Measurements from ENCODE around the gene HSPG2.

HSPG2 gene

GRCh38 chr1:21795075-21795474, 142.0 kb downstream of the HSPG2 start:
- Histone ChIP-seq H3K9me3 (ENCODE audit: insufficient read depth, low read length) (peaks cover 9% of the 10 kb centered on the region), H3K79me2 (ENCODE audit: insufficient read depth, low read length) (no peaks in the 10 kb centered on the region), H3K27ac (ENCODE audit: low read depth, low read length) (no peak overlapping the region), H3K9me2 (replicated peaks; ENCODE audit: insufficient read depth, low read length) (no peaks in the 10 kb centered on the region), H3K27me3 (ENCODE audit: low read length) (no peaks in the 10 kb centered on the region; the same call in 1 of the 2 replicates), H4K20me1 (ENCODE audit: low read depth, low read length) (no peaks in the 10 kb centered on the region), H3K9ac (ENCODE audit: low read length) (no peak overlapping the region), H3F3A (ENCODE audit: insufficient read depth) (no peaks in the 10 kb centered on the region), H3K36me3 (ENCODE audit: low read length) (no peaks in the 10 kb centered on the region), H3K4me3 (ENCODE audit: insufficient read depth, low read length, poor library complexity, severe bottlenecking) (no peak overlapping the region), H2AFZ (ENCODE audit: low read depth, low read length, severe bottlenecking) (no peak overlapping the region), H3K4me2 (ENCODE audit: low read depth, low read length, poor library complexity, severe bottlenecking) (no peak overlapping the region)
- TF ChIP-seq EZH2phosphoT487 (conservative IDR thresholded peaks at IDR 0.05; ENCODE audit: low read length) = no peak
- TF ChIP-seq, protein P1, sequence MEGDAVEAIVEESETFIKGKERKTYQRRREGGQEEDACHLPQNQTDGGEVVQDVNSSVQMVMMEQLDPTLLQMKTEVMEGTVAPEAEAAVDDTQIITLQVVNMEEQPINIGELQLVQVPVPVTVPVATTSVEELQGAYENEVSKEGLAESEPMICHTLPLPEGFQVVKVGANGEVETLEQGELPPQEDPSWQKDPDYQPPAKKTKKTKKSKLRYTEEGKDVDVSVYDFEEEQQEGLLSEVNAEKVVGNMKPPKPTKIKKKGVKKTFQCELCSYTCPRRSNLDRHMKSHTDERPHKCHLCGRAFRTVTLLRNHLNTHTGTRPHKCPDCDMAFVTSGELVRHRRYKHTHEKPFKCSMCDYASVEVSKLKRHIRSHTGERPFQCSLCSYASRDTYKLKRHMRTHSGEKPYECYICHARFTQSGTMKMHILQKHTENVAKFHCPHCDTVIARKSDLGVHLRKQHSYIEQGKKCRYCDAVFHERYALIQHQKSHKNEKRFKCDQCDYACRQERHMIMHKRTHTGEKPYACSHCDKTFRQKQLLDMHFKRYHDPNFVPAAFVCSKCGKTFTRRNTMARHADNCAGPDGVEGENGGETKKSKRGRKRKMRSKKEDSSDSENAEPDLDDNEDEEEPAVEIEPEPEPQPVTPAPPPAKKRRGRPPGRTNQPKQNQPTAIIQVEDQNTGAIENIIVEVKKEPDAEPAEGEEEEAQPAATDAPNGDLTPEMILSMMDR (IDR thresholded peaks at IDR 0.05; ENCODE audit: insufficient read depth, low read length, poor library complexity, severe bottlenecking) = no peak

DNA sequence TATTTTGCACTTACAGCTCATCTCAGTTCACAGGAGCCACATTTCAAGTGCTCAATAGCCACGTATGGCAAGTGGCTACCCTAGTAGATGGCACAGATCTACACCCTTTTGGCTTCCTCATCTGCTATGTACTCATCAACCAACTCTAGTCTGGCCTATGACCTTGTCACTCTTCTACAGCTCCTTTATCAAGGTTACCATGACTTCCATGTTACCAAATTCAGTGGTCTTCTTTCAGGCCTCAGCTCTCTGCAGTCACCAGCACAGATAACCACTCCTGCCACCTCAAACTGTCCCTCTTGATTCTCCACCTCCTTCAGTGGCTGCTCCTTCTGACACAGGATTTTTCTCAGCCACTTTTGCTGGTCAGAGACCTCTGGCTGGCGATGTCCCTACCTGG, 142.5 kb downstream of the HSPG2 start:
- Histone ChIP-seq H3K4me2 (ENCODE audit: low read depth, low read length, poor library complexity, severe bottlenecking) (no peak overlapping the region), H3K4me3 (ENCODE audit: insufficient read depth, low read length, poor library complexity, severe bottlenecking) (no peak overlapping the region), H3K9ac (ENCODE audit: low read length) (no peak overlapping the region), H3K79me2 (ENCODE audit: insufficient read depth, low read length) (no peaks in the 10 kb centered on the region), H3K27ac (ENCODE audit: low read depth, low read length) (no peak overlapping the region), H4K20me1 (ENCODE audit: low read depth, low read length) (no peaks in the 10 kb centered on the region), H2AFZ (ENCODE audit: low read depth, low read length, severe bottlenecking) (no peak overlapping the region), H3F3A (ENCODE audit: insufficient read depth) (no peaks in the 10 kb centered on the region), H3K9me2 (replicated peaks; ENCODE audit: insufficient read depth, low read length) (no peaks in the 10 kb centered on the region), H3K9me3 (ENCODE audit: insufficient read depth, low read length) (peaks cover 9% of the 10 kb centered on the region), H3K36me3 (ENCODE audit: low read length) (no peaks in the 10 kb centered on the region), H3K27me3 (ENCODE audit: low read length) (no peaks in the 10 kb centered on the region; the same call in 1 of the 2 replicates)
- TF ChIP-seq, protein P1 (IDR thresholded peaks at IDR 0.05; ENCODE audit: insufficient read depth, low read length, poor library complexity, severe bottlenecking) = no peak
- TF ChIP-seq EZH2phosphoT487 (conservative IDR thresholded peaks at IDR 0.05; ENCODE audit: low read length) = no peak

DNA sequence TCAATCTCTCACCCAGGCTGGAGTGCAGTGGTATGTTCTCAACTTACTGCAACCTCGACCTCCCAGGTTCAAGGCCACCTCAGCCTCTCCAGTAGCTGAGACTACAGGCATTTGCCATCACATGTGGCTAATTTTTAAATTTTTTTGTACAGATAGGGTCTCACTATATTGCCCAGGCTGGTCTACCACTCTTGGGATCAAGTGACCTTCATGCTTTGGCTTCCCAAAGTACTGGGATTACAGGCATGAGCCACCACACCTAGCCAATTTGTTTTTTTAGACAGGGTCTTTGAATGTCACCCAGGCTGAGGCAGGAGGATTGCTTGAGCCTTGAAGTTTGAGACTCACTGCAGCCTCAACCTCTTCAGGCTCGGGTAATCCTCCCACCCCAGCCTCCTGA, 144.0 kb downstream of the HSPG2 start:
- H3K4me3 ChIP-seq (ENCODE audit: insufficient read depth, low read length, poor library complexity, severe bottlenecking) = no peak overlapping the region
- H3K27me3 ChIP-seq (ENCODE audit: low read length) = no peaks in the 10 kb centered on the region; the same call in 1 of the 2 replicates
- H3K27ac ChIP-seq (ENCODE audit: low read depth, low read length) = no peak overlapping the region
- no peaks in the 10 kb centered on the region for H4K20me1 ChIP-seq (ENCODE audit: low read depth, low read length)
- H2AFZ ChIP-seq (ENCODE audit: low read depth, low read length, severe bottlenecking) = no peak overlapping the region
- TF ChIP-seq, protein P1 (IDR thresholded peaks at IDR 0.05; ENCODE audit: insufficient read depth, low read length, poor library complexity, severe bottlenecking) = no peak
- TF ChIP-seq EZH2phosphoT487 (conservative IDR thresholded peaks at IDR 0.05; ENCODE audit: low read length) = no peak
- no peak overlapping the region for H3K9ac ChIP-seq (ENCODE audit: low read length)
- peaks cover 9% of the 10 kb centered on the region for H3K9me3 ChIP-seq (ENCODE audit: insufficient read depth, low read length)
- no peaks in the 10 kb centered on the region for H3K36me3 ChIP-seq (ENCODE audit: low read length)
- H3F3A ChIP-seq (ENCODE audit: insufficient read depth) = no peaks in the 10 kb centered on the region
- no peaks in the 10 kb centered on the region for H3K9me2 ChIP-seq (replicated peaks; ENCODE audit: insufficient read depth, low read length)
- no peak overlapping the region for H3K4me2 ChIP-seq (ENCODE audit: low read depth, low read length, poor library complexity, severe bottlenecking)
- no peaks in the 10 kb centered on the region for H3K79me2 ChIP-seq (ENCODE audit: insufficient read depth, low read length)

Measured in SU-DHL-6 (cell line).